Cardiac fibroblast (primary cell): ENCODE data around the gene AATK.

Experiments
- DNase-seq, 2 donors: peaks; one replicate each; pipeline versions ENCODE4 v3.0.0 to v3.0.0-alpha.2; 2010; ENCODE audit warnings: low read depth in 2 of 2
- H3K4me3 ChIP-seq, 2 donors: replicated peaks in 1 of 2; 1 replicate in 1 of 2; 2 replicates in 1 of 2; pipeline ENCODE4 v1.5.1; 2011; ENCODE audit warnings: low read depth in 2 of 2, low read length in 2 of 2, mild to moderate bottlenecking in 2 of 2, moderate library complexity in 1 of 2
- CTCF ChIP-seq: IDR thresholded peaks from one replicate; pipeline ENCODE4 v1.5.1; 2011; ENCODE audit warnings: low read depth, mild to moderate bottlenecking, low read length, inconsistent platforms

The AATK gene

DNA sequence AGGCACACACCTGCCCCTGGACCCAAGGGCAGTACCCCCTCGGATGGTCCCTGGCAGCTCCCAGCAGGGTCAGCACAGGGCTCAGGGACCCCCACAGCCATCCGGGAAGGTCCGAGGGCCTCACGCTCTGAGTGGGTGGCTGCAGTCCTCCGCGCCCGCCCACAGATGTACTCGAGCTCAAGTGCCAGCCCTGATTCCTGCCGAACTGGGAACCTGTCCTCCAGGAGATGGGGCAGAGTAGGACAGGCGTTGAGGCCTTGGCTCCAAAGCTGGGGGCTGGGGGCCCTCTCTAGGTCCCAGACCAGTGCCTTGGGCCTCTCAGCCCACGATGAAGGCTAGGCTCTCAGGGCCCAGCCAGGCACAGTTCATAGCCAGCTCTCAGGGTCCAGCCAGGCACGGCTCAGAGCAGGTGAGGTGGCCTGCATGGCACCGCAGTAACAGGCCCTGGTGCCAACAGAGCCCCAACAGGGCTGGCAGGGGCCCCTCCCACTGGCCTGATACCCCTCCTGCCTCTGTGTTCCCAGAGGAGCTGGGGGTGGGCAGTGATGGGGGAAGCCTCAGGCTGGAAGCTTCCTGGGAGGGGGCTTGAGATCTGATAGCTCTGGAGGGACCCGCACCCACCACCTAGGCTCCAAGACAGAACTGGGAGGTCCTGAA is 36.2 kb downstream of the AATK start:
- no peak for TF ChIP-seq CTCF
- DNase-seq, result no peak
- no peak overlapping the region for H3K4me3 ChIP-seq

GRCh38 chr17:81129289-81129688 is 36.7 kb downstream of the AATK start:
- TF ChIP-seq CTCF, result no peak
- no peak for DNase-seq
- H3K4me3 ChIP-seq, result no peak overlapping the region

DNA sequence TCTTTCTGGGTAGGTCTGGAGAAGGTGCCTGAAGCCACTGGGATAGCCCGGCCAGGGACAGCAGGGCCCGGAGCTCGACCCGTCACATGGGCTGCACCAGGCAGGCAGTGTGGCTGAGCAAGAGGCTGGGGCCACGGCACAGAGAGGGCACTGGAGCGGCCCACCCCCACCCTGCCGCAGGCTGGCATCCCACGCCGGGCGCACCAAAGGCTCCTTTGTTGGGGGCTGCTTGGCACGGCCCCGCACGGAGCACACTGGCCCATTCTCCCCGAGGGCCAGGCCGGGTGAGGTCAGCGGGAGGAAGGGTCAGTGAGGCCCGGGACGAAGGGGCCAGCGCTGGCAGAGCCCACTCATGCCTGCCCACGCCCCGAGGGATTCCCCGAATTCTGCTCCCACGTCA is 37.2 kb downstream of the AATK start:
- no peak for TF ChIP-seq CTCF
- no peak overlapping the region for H3K4me3 ChIP-seq
- no peak for DNase-seq

DNA sequence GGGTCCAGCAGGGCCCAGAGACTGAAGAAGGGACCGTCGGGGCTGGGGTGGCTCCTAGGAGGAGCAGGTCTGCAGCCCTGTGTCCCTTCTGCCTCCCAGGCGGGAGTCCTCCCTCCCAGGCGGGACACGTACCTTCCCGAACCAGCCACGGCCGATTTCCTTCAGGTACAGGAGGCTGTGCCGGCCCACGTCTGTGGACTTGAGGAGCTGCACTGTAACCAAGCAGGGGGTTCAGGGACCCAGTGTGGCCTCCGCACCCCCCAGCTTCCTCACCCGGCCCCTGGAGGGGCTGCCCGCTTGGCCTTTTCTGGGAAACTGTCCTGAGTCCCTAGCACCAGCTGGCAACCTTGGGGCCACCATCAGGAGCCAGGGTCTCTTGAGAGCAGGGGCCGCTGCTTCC is 37.7 kb downstream of the AATK start:
- no peak for DNase-seq
- H3K4me3 ChIP-seq, result no peak overlapping the region
- TF ChIP-seq CTCF, result no peak

GRCh38 chr17:81127526-81128177 is 38.4 kb downstream of the AATK start:
- H3K4me3 ChIP-seq, result no peak overlapping the region
- no peak for TF ChIP-seq CTCF
- no peak for DNase-seq

DNA sequence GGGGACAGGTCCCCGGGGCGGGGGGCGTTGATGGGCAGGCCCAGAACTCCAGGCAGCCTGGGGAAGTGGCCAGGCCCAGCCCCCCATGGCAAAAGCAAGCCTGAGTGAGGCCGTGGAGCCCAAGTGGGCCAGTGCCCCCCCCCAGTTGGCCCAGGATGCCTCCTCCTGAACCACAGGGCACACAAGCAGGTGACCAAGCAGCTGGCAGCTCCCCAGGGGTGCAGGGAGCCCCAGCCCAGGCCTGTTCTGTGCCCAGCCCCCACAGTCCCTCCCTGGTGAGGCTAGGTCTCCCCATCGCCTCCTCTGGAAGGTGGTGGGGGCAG is 38.9 kb downstream of the AATK start:
- TF ChIP-seq CTCF, result no peak
- no peak overlapping the region for H3K4me3 ChIP-seq
- DNase-seq, result no peak
